Right ventricle myocardium superior (tissue), 1 donor: Measurements from ENCODE around the gene PIPOX. TPM values are rescaled to one million over a fixed set of nuclear protein-coding genes. Genes with fewer than 3 reads are reported as not detected.

Experiments used
- ATAC-seq: fragments of 200-7000 bp; cut with Tn5 transposase; one replicate; pipeline ENCODE4 v1.9.1; 2020; ENCODE audit warnings: mild to moderate bottlenecking; ENCODE audit not compliant: poor library complexity
- DNase-seq: peaks from one replicate; pipeline ENCODE4 v3.0.0-alpha.2; 2020
- intact Hi-C: fragments of 100-400 bp; cut with DNase I; formaldehyde crosslinking; loops from one replicate; pipeline ENCODE4 v1.11.2; 2022
- total RNA-seq: library from RNA; stranded (reverse); fragmentation: NEBNext Ultra II Directional; extraction: Animal tissue kit (Norgen Biotek cat#: 25700); gene quantifications from one replicate; pipeline ENCODE4 v1.2.1, GENCODE V29; 2021
- donor health status: DM: no; HTN: yes; CAD: no; lungs with severe emphysema.

The PIPOX gene
- total RNA-seq, 1 donor from 2014 or later = 1.00 TPM

GRCh38 chr17:29066606-29067005, 23.7 kb downstream of the PIPOX start:
- ATAC-seq (no peak), DNase-seq (no peak)
- intact Hi-C loops = no loop called here

GRCh38 chr17:29068818-29069217, 25.9 kb downstream of the PIPOX start:
- intact Hi-C loops = no loop called here
- DNase-seq (no peak), ATAC-seq (no peak)

- intact Hi-C loops = no loop called here
- ATAC-seq = peak; percentile 62
- no peak for DNase-seq
Observed at GRCh38 chr17:29069526-29070041, 26.6 kb downstream of the PIPOX start.

- peak; percentile 54 for ATAC-seq
- no peak for DNase-seq
- intact Hi-C loops = no loop called here
Observed at GRCh38 chr17:29070308-29070707, 27.4 kb downstream of the PIPOX start.

- ATAC-seq (peak; percentile 3), DNase-seq (no peak)
- intact Hi-C loops = no loop called here
Observed at GRCh38 chr17:29070781-29071180, 27.8 kb downstream of the PIPOX start.

- intact Hi-C loops = no loop called here
- DNase-seq (no peak), ATAC-seq (no peak)
Observed at GRCh38 chr17:29071303-29071702, 28.4 kb downstream of the PIPOX start.

GRCh38 chr17:29073045-29073444, 30.1 kb downstream of the PIPOX start:
- no peak for DNase-seq
- intact Hi-C loops = no loop called here
- no peak for ATAC-seq

GRCh38 chr17:29073520-29073919, 30.6 kb downstream of the PIPOX start:
- ATAC-seq (no peak), DNase-seq (no peak)
- intact Hi-C loops = no loop called here

- peak; percentile 45 for ATAC-seq
- DNase-seq = no peak
- intact Hi-C loops = no loop called here
Observed at GRCh38 chr17:29074488-29074887, 31.5 kb downstream of the PIPOX start.

- ATAC-seq (no peak), DNase-seq (no peak)
- intact Hi-C loops = no loop called here
Observed at GRCh38 chr17:29076087-29076486, 33.1 kb downstream of the PIPOX start.

- DNase-seq = no peak
- peak; percentile 18 for ATAC-seq
- intact Hi-C loops = no loop called here
Observed at GRCh38 chr17:29076722-29077121, 33.8 kb downstream of the PIPOX start.

- intact Hi-C loops = no loop called here
- DNase-seq = no peak
- ATAC-seq = no peak
Observed at GRCh38 chr17:29077320-29077719, 34.4 kb downstream of the PIPOX start.

- no peak for ATAC-seq
- no peak for DNase-seq
- intact Hi-C loops = no loop called here
Observed at GRCh38 chr17:29078183-29079045, 35.5 kb downstream of the PIPOX start.

GRCh38 chr17:29079433-29079832, 36.5 kb downstream of the PIPOX start:
- ATAC-seq (no peak), DNase-seq (no peak)
- intact Hi-C loops = no loop called here

- intact Hi-C loops = no loop called here
- DNase-seq = no peak
- no peak for ATAC-seq
Observed at GRCh38 chr17:29079887-29080286, 36.9 kb downstream of the PIPOX start.

- intact Hi-C loops = no loop called here
- ATAC-seq = no peak
- no peak for DNase-seq
Observed at GRCh38 chr17:29080323-29080722, 37.4 kb downstream of the PIPOX start.

GRCh38 chr17:29080965-29081364, 38.0 kb downstream of the PIPOX start:
- DNase-seq (no peak), ATAC-seq (no peak)
- intact Hi-C loops = no loop called here

- intact Hi-C loops = no loop called here
- ATAC-seq = no peak
- DNase-seq = no peak
Observed at GRCh38 chr17:29084541-29085146, 41.7 kb downstream of the PIPOX start.

GRCh38 chr17:29085223-29085622, 42.3 kb downstream of the PIPOX start:
- DNase-seq = no peak
- intact Hi-C loops = no loop called here
- no peak for ATAC-seq

GRCh38 chr17:29086628-29087332, 43.8 kb downstream of the PIPOX start:
- ATAC-seq = no peak
- intact Hi-C loops = no loop called here
- DNase-seq = no peak
